ENCODE results near the gene MUC2.

The MUC2 gene

GRCh38 chr11:1085440-1086170 lies 10.9 kb downstream of the MUC2 start:
- no peak for TF ChIP-seq CTCF (conservative IDR thresholded peaks at IDR 0.05; ENCODE audit: low read depth, low read length)
- H3K4me3 ChIP-seq (ENCODE audit: low read depth, low read length) = no peak overlapping the region
- DNase-seq (ENCODE audit: low read depth) = no peak

- TF ChIP-seq CTCF (conservative IDR thresholded peaks at IDR 0.05; ENCODE audit: low read depth, low read length) = no peak
- DNase-seq (ENCODE audit: low read depth) = no peak
- H3K4me3 ChIP-seq (ENCODE audit: low read depth, low read length) = no peak overlapping the region
Observed at GRCh38 chr11:1086171-1087102, 11.8 kb downstream of the MUC2 start.

GRCh38 chr11:1087279-1087960 lies 12.7 kb downstream of the MUC2 start:
- DNase-seq (ENCODE audit: low read depth) = no peak
- no peak overlapping the region for H3K4me3 ChIP-seq (ENCODE audit: low read depth, low read length)
- no peak for TF ChIP-seq CTCF (conservative IDR thresholded peaks at IDR 0.05; ENCODE audit: low read depth, low read length)

GRCh38 chr11:1087961-1088926 lies 13.6 kb downstream of the MUC2 start:
- TF ChIP-seq CTCF (conservative IDR thresholded peaks at IDR 0.05; ENCODE audit: low read depth, low read length) = no peak

GRCh38 chr11:1088927-1089737 lies 14.5 kb downstream of the MUC2 start:
- no peak for TF ChIP-seq CTCF (conservative IDR thresholded peaks at IDR 0.05; ENCODE audit: low read depth, low read length)
- DNase-seq (ENCODE audit: low read depth) = no peak
- no peak overlapping the region for H3K4me3 ChIP-seq (ENCODE audit: low read depth, low read length)

More at GRCh38 chr11:1087961-1088926, 13.6 kb downstream of the MUC2 start:
- DNase-seq (ENCODE audit: low read depth) = no peak
- H3K4me3 ChIP-seq (ENCODE audit: low read depth, low read length) = no peak overlapping the region
